ENCODE results near the gene ANO2. TPM values are rescaled to one million over a fixed set of nuclear protein-coding genes. Genes with fewer than 3 reads are reported as not detected.
A peak's percentile ranks its signal among the peaks of the same experiment; 100 is the strongest.
"Not testable (repeated sequence)": the region's sequence is repeated elsewhere in the genome, so short reads cannot be mapped to it uniquely, and the experiment has no call there.

The ANO2 gene
- polyA plus RNA-seq, 3 donors: 4.0 to 5.6 (median 4.1) TPM

- DNase-seq (ENCODE audit: low read depth in 3 of 3, low spot score in 2 of 3): no peak
These were observed 253.1 kb downstream of the ANO2 start for GRCh38 chr12:5691943-5692342.

- no peak for DNase-seq (ENCODE audit: low read depth in 3 of 3, low spot score in 2 of 3)
These were observed 254.8 kb downstream of the ANO2 start for GRCh38 chr12:5690240-5690639.

- no peak for DNase-seq (ENCODE audit: low read depth in 3 of 3, low spot score in 2 of 3)
These were observed 255.3 kb downstream of the ANO2 start for GRCh38 chr12:5689773-5690172.

GRCh38 chr12:5688226-5688625 lies 256.8 kb downstream of the ANO2 start:
- no peak for DNase-seq (ENCODE audit: low read depth in 3 of 3, low spot score in 2 of 3)

- DNase-seq (ENCODE audit: low read depth in 3 of 3, low spot score in 2 of 3): no peak
These were observed 259.1 kb downstream of the ANO2 start for GRCh38 chr12:5685935-5686334.

GRCh38 chr12:5684989-5685388 lies 260.1 kb downstream of the ANO2 start:
- DNase-seq (ENCODE audit: low read depth in 3 of 3, low spot score in 2 of 3): no peak

GRCh38 chr12:5682581-5682980 lies 262.5 kb downstream of the ANO2 start:
- DNase-seq (ENCODE audit: low read depth in 3 of 3, low spot score in 2 of 3): no peak

- DNase-seq (ENCODE audit: low read depth in 3 of 3, low spot score in 2 of 3): no peak
These were observed 266.9 kb downstream of the ANO2 start for GRCh38 chr12:5678176-5678575.

GRCh38 chr12:5669624-5670023 lies 275.4 kb downstream of the ANO2 start:
- DNase-seq (ENCODE audit: low read depth in 3 of 3, low spot score in 2 of 3): not testable (repeated sequence)

- DNase-seq (ENCODE audit: low read depth in 3 of 3, low spot score in 2 of 3): no peak
These were observed 279.4 kb downstream of the ANO2 start for GRCh38 chr12:5665615-5666014.

GRCh38 chr12:5661811-5662210 lies 283.2 kb downstream of the ANO2 start:
- no peak for DNase-seq (ENCODE audit: low read depth in 3 of 3, low spot score in 2 of 3)

GRCh38 chr12:5660238-5660637 lies 284.8 kb downstream of the ANO2 start:
- no peak for DNase-seq (ENCODE audit: low read depth in 3 of 3, low spot score in 2 of 3)

- not testable (repeated sequence) for DNase-seq (ENCODE audit: low read depth in 3 of 3, low spot score in 2 of 3)
These were observed 286.6 kb downstream of the ANO2 start for GRCh38 chr12:5658339-5658941.

- no peak for DNase-seq (ENCODE audit: low read depth in 3 of 3, low spot score in 2 of 3)
These were observed 288.2 kb downstream of the ANO2 start for GRCh38 chr12:5656836-5657235.

GRCh38 chr12:5655120-5655519 lies 289.9 kb downstream of the ANO2 start:
- DNase-seq (ENCODE audit: low read depth in 3 of 3, low spot score in 2 of 3): no peak

GRCh38 chr12:5654019-5654418 lies 291.0 kb downstream of the ANO2 start:
- DNase-seq (ENCODE audit: low read depth in 3 of 3, low spot score in 2 of 3): no peak

- no peak for DNase-seq (ENCODE audit: low read depth in 3 of 3, low spot score in 2 of 3)
These were observed 294.1 kb downstream of the ANO2 start for GRCh38 chr12:5650829-5651461.

- no peak for DNase-seq (ENCODE audit: low read depth in 3 of 3, low spot score in 2 of 3)
These were observed 294.8 kb downstream of the ANO2 start for GRCh38 chr12:5650281-5650680.

- DNase-seq (ENCODE audit: low read depth in 3 of 3, low spot score in 2 of 3): peak in 2 of 3 donors; percentile 33 to 39
These were observed 296.2 kb downstream of the ANO2 start for GRCh38 chr12:5648692-5649359.

GRCh38 chr12:5643266-5643665 lies 301.8 kb downstream of the ANO2 start:
- DNase-seq (ENCODE audit: low read depth in 3 of 3, low spot score in 2 of 3): no peak

- DNase-seq (ENCODE audit: low read depth in 3 of 3, low spot score in 2 of 3): no peak
These were observed 307.4 kb downstream of the ANO2 start for GRCh38 chr12:5637698-5638097.

GRCh38 chr12:5636907-5637306 lies 308.2 kb downstream of the ANO2 start:
- no peak for DNase-seq (ENCODE audit: low read depth in 3 of 3, low spot score in 2 of 3)
